ENCODE results near the gene TMEM161B.

DNA sequence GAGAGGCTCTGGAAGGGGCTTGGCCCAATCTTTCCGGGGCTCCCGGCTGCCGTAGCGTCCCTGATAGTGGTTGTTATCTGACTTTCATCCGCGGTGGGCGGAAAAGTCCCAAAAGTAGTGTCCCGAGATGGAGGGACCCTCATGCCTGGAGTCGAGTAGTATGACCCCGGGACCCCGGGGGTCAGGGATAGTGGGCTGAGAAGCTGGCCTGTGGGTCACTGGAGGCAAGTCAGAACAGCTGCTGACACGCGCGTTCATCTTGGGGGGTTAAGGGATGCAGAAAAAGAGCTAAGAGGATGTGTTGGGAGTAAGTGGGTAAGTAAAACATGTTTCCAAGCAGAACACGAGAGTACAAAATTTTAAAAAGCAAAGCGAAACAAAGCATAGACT, 123.4 kb downstream of the TMEM161B start:
- TF ChIP-seq EGR1 (IDR thresholded peaks at IDR 0.05) (no peak), RAD21 (IDR thresholded peaks at IDR 0.05; ENCODE audit: low read depth) (no peak), EP300 (IDR thresholded peaks at IDR 0.05; ENCODE audit: borderline replicate concordance) (no peak)
- TF ChIP-seq, protein P1, sequence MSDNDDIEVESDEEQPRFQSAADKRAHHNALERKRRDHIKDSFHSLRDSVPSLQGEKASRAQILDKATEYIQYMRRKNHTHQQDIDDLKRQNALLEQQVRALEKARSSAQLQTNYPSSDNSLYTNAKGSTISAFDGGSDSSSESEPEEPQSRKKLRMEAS (IDR thresholded peaks at IDR 0.05) = no peak
